NCI-H187 (cell line): Measurements from ENCODE around the gene ERCC6L.

Experiments
- DNase-seq, 2 experiments: peaks; one replicate each; lab custom pipeline; 2025; lab: John Stamatoyannopoulos, UW

The ERCC6L gene

DNA sequence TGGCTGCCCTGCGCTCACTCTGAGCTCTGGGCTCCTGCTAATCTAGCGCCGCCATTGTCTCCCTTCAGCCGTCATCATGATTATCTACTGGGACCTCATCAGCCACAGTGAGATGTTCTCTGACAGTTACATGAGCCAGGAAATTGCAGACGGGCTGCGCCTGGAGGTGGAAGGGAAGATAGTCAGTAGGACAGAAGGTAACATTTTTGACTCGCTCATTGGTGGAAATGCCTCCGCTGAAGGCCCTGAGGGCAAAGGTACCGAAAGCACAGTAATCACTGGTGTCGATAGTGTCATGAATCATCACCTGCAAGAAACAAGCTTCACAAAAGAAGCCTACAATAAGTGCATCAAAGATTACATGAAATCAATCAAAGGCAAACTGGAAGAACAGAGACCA, 79.1 kb downstream of the ERCC6L start:
- DNase-seq = no peak

DNA sequence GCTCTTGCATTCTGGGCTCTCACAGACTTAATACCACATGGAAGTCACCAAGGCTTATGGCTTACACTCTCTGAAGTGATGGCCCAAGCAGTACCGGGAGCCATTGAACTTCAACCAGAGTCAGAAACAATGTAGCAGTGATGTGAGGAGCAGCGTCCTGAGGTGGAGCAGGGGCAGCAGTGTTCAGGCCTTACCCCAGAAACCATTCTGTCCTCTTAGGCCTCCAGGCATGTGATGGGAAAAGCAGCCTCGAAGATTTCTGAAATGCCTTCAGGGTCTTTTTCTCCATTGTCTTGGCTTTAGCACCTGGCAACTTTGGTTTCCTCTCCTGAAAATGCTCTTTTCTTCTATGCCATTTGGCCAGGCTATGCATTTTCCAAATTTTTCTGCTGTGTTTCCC, 80.1 kb downstream of the ERCC6L start:
- no peak for DNase-seq
